Stimulated activated effector memory CD8-positive, alpha-beta T cell treated with anti-CD3 and anti-CD28 coated beads, Interleukin-12 subunit alpha, Interleukin-12 subunit beta, amount 100 ng/mL, for 72 hours (primary cell): ENCODE results near the gene GSTP1.
"Not testable (repeated sequence)": the region's sequence is repeated elsewhere in the genome, so short reads cannot be mapped to it uniquely, and the experiment has no call there.

Source experiments
- ATAC-seq: fragments of 150-1000 bp; cut with Tn5 transposase; 2 replicates; pipeline ENCODE4 v1.10.0; 2021
- DNase-seq, 2 donors: peaks; one replicate each; pipeline ENCODE4 v3.0.0; 2021 to 2022; ENCODE audit warnings: low spot score in 2 of 2
- H3K27ac Mint-ChIP-seq: one replicate; pipeline ENCODE4 v1.8.0; 2022; ENCODE audit warnings: mild to moderate bottlenecking, mixed read lengths
- H3K36me3 Mint-ChIP-seq: one replicate; pipeline ENCODE4 v1.8.0; 2022; ENCODE audit warnings: mild to moderate bottlenecking, mixed read lengths
- H3K4me1 Mint-ChIP-seq: one replicate; pipeline ENCODE4 v1.8.0; 2022; ENCODE audit warnings: mixed read lengths
- H3K4me3 Mint-ChIP-seq: one replicate; pipeline ENCODE4 v1.8.0; 2022; ENCODE audit warnings: mild to moderate bottlenecking, mixed read lengths
- H3K9me3 Mint-ChIP-seq: one replicate; pipeline ENCODE4 v1.8.0; 2022; ENCODE audit warnings: mixed read lengths

The GSTP1 gene

GRCh38 chr11:67601098-67601497, 17.5 kb downstream of the GSTP1 start:
- Mint-ChIP-seq H3K27ac (no peak overlapping the region), H3K4me3 (no peak overlapping the region), H3K9me3 (no peaks in the 10 kb centered on the region), H3K4me1 (peaks cover 25% of the 10 kb centered on the region), H3K36me3 (no peaks in the 10 kb centered on the region)
- DNase-seq (no peak), ATAC-seq (no peak)

DNA sequence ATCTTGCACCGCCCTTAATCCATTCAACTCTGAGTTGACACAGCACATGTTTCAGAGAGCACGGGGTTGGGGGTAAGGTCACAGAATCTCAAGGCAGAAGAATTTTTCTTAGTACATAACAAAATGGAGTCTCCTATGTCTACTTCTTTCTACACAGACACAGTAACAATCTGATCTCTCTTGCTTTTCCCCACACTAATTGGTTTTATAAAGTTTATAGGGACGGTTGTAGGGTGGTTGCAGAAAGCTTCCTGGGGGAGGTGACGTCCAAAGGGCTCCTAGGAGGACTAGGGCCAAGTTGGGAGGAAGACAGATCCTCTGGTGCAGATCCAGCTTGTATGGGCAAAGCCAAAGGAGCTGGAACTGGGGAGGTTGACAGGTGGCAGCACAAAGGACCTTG, 20.5 kb downstream of the GSTP1 start:
- Mint-ChIP-seq H3K36me3 (peaks cover 16% of the 10 kb centered on the region), H3K4me3 (peak overlapping the region; percentile 10), H3K27ac (peak overlapping the region; percentile 12), H3K4me1 (peaks cover 45% of the 10 kb centered on the region)
- not testable (repeated sequence) for H3K9me3 Mint-ChIP-seq, ATAC-seq, DNase-seq

DNA sequence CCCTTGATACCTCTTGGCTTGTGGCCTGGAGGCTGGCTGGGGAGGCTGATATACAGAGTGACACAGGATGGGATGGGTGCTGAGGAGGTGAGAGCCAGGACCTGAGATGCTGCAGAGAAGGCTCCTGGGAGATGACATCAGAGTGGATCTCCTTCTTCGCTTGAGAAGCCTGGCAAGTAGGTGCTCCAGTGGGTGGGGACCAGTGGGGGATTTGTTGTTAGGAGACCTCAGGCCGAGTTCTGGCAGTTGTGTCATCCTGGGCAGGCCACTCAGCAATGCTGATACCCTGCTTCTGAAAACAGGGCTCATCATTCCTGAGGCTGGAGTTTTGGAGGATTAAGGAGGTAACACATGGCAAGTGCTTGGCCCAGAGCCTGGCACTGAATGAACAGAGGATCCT, 21.2 kb downstream of the GSTP1 start:
- H3K4me1 Mint-ChIP-seq, result peaks cover 42% of the 10 kb centered on the region
- no peaks in the 10 kb centered on the region for H3K9me3 Mint-ChIP-seq
- peak overlapping the region; percentile 10 for H3K4me3 Mint-ChIP-seq
- peaks cover 23% of the 10 kb centered on the region for H3K36me3 Mint-ChIP-seq
- no peak for ATAC-seq
- peak overlapping the region; percentile 12 for H3K27ac Mint-ChIP-seq
- no peak for DNase-seq

DNA sequence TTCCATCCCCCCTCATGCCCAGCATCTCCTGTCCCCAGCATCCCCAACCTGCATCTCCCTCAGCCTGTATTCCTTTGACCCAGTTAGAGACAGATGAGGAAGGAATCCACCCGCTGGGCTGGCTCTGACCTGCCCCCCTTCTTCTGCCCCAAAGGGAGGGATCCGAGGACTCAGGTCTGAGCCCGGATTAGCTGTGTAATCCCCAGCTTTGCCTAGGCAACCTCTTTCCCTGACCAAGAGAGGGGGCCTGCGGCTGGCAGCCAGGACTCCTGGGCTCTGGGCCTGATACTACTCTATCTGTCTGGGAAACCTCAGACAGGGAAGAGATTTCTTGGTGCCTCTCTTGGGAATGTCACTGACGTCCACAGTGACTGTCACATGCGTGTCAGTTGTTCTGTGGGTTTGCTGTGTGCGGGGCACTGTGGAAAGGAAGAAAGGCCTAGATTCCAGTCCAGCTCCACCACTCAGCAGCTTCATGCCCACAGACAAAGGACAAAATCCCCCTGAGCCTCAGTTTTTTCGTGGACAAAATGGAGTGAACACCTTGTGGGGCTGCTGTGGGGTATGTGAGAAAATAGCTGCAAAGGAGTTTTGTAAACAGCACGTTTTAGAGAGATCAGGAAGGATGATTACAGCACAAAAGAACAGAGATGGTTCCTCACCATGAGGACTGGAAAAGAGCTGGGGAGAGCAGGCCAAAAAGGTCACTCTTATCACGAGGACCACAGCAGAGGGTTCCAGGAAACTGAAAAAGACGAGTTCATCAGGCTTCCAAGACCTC, 21.8 kb downstream of the GSTP1 start:
- Mint-ChIP-seq H3K4me3 (peak overlapping the region; percentile 85), H3K4me1 (peaks cover 36% of the 10 kb centered on the region), H3K27ac (peak overlapping the region; percentile 63), H3K9me3 (no peaks in the 10 kb centered on the region), H3K36me3 (peaks cover 29% of the 10 kb centered on the region)
- ATAC-seq (no peak), DNase-seq (no peak)

DNA sequence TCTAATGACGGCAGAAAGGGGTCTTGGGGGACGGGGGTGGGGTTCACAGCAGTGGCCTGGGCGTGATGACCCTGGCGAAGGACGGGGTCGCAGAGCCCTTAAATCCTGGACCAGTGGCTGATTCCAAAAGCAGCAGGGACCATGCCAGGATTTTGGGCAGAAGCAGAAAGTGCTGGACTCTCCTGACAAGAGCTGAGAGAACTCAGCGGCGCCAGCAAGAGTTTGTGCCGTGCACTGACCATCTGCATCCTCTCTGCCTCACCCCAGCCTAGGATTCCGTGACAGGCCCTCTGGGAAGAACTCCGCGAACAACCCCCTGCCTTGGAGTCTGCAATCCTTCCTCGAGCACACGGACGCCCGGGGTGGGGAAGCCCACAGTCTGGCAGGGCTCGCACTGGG, 22.5 kb downstream of the GSTP1 start:
- Mint-ChIP-seq H3K9me3 (no peaks in the 10 kb centered on the region), H3K4me1 (peaks cover 30% of the 10 kb centered on the region), H3K36me3 (peaks cover 36% of the 10 kb centered on the region), H3K4me3 (peak overlapping the region; percentile 85), H3K27ac (peak overlapping the region; percentile 84)
- no peak for DNase-seq
- ATAC-seq, result no peak

DNA sequence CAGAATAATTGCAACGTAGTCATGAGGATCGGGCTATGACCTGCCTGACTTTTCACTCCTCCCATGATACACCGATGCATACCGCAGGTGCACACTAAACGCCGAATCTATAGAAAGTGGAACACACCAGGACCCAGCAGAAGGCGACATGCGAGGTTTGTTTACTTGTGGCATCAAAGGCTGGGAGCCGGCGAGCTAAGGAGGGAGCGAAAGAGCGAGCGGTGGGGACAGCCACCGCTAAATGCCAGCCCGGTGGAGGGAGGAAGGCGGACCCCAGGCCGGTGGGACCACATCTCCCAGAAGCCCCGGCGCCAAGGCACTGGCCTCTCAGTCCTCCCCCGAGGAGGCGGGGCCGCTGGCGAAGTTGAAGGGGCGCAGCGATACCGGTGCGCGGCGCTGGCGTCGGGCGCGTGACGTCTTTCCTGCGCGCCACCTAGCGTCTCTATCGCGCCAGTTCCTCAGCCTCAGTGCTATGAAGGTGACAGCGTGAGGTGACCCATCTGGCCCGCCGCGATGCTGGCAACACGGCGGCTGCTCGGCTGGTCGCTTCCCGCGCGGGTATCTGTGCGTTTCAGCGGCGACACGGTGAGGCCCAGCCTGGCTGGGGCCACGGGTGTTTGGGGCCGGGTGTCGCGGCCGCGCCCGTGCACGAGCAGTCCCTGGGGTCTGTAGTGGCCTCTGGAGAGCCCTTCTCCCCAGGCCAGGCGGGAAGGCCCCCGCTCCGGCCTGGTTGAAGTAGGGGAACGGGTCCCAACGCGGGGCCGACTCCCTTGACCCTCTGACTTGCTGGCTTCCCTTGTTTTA, 23.1 kb downstream of the GSTP1 start, which contains the start of gene NDUFV1:
Gene NDUFV1, plus strand, starts transcription at position 445 of the 804 bp plus-strand sequence. Its CDS starts 69 bp downstream, at position 514.
- Mint-ChIP-seq H3K4me3 (peak within 1 kb of the TSS; percentile 85), H3K27ac (peak within 1 kb of the TSS; percentile 84), H3K9me3 (no peaks in the 10 kb centered on the region), H3K4me1 (peaks cover 30% of the 10 kb centered on the region), H3K36me3 (peaks cover 42% of the 10 kb centered on the region)
- ATAC-seq (peak; percentile 98), DNase-seq (peak; percentile 92 to 96)

DNA sequence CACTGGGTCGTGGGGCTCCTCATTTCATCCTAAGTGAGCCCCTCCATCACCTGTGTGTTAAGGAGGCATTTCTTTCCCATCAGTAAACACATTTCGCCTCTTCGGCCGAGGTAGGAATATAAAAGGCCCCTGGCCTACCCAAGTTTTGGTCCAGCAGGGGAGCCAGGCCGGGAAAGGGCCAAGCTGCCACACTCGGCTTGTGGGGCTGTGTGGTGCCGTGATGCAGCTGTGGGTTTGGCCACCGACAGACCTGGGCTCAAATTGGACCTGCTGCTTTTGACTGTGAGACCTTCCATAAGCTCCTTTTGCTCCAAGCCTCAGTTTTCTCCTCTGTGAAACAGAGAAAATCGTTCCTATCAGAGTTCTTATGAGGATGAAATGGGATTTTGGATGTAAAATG, 23.9 kb downstream of the GSTP1 start:
- Mint-ChIP-seq H3K36me3 (peaks cover 49% of the 10 kb centered on the region), H3K4me1 (peaks cover 32% of the 10 kb centered on the region), H3K27ac (peak overlapping the region; percentile 84), H3K9me3 (no peaks in the 10 kb centered on the region), H3K4me3 (peak overlapping the region; percentile 85)
- no peak for ATAC-seq
- no peak for DNase-seq

- H3K9me3 Mint-ChIP-seq, result no peaks in the 10 kb centered on the region
- ATAC-seq (no peak), DNase-seq (no peak)
- peaks cover 42% of the 10 kb centered on the region for H3K4me1 Mint-ChIP-seq
- H3K4me3 Mint-ChIP-seq, result peak overlapping the region; percentile 85
- H3K36me3 Mint-ChIP-seq, result peaks cover 54% of the 10 kb centered on the region
- no peak overlapping the region for H3K27ac Mint-ChIP-seq
Observed at GRCh38 chr11:67608486-67608885, 24.9 kb downstream of the GSTP1 start.

DNA sequence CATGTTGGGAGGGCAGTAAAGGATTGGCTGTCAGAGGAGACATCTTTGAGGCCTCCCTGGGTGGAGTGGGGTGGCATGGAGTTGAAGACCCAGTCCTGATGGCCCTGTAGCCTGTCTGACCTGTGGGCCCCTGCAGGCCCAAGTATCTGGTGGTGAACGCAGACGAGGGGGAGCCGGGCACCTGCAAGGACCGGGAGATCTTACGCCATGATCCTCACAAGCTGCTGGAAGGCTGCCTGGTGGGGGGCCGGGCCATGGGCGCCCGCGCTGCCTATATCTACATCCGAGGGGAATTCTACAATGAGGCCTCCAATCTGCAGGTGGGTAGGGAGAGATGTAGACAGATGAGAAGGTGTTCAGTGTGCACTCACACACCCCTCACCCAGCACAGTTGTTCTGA, 25.7 kb downstream of the GSTP1 start:
- Mint-ChIP-seq H3K36me3 (peaks cover 62% of the 10 kb centered on the region), H3K4me1 (peaks cover 51% of the 10 kb centered on the region), H3K4me3 (no peak overlapping the region), H3K9me3 (no peaks in the 10 kb centered on the region), H3K27ac (no peak overlapping the region)
- DNase-seq (no peak), ATAC-seq (no peak)

DNA sequence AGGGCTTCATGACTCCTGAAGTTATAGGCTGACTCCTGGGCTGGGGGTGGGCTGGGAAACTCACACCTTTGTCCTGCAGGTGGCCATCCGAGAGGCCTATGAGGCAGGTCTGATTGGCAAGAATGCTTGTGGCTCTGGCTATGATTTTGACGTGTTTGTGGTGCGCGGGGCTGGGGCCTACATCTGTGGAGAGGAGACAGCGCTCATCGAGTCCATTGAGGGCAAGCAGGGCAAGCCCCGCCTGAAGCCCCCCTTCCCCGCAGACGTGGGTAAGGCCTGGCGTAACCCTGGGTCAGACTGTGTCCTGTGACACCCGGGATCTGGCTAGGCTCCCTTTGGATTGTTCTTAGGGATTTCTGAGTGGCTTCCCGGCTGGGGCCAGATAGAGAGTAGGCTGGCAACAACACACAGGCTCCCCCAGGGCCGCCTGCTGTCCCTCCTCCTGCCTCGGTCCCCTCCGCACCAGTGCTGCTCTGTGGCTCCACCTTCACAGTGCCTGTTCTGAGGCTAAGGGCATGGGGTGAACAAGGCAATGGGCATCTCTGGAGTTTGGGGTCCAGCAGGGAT, 26.8 kb downstream of the GSTP1 start:
- no peak for DNase-seq
- H3K36me3 Mint-ChIP-seq, result peaks cover 66% of the 10 kb centered on the region
- ATAC-seq, result no peak
- no peaks in the 10 kb centered on the region for H3K9me3 Mint-ChIP-seq
- peaks cover 60% of the 10 kb centered on the region for H3K4me1 Mint-ChIP-seq
- peak overlapping the region; percentile 32 for H3K27ac Mint-ChIP-seq
- H3K4me3 Mint-ChIP-seq, result no peak overlapping the region

- Mint-ChIP-seq H3K4me1 (peaks cover 60% of the 10 kb centered on the region), H3K27ac (peak overlapping the region; percentile 32), H3K4me3 (no peak overlapping the region), H3K36me3 (peaks cover 66% of the 10 kb centered on the region), H3K9me3 (no peaks in the 10 kb centered on the region)
- no peak for DNase-seq
- ATAC-seq, result no peak
Observed at GRCh38 chr11:67611165-67611564, 27.6 kb downstream of the GSTP1 start.

DNA sequence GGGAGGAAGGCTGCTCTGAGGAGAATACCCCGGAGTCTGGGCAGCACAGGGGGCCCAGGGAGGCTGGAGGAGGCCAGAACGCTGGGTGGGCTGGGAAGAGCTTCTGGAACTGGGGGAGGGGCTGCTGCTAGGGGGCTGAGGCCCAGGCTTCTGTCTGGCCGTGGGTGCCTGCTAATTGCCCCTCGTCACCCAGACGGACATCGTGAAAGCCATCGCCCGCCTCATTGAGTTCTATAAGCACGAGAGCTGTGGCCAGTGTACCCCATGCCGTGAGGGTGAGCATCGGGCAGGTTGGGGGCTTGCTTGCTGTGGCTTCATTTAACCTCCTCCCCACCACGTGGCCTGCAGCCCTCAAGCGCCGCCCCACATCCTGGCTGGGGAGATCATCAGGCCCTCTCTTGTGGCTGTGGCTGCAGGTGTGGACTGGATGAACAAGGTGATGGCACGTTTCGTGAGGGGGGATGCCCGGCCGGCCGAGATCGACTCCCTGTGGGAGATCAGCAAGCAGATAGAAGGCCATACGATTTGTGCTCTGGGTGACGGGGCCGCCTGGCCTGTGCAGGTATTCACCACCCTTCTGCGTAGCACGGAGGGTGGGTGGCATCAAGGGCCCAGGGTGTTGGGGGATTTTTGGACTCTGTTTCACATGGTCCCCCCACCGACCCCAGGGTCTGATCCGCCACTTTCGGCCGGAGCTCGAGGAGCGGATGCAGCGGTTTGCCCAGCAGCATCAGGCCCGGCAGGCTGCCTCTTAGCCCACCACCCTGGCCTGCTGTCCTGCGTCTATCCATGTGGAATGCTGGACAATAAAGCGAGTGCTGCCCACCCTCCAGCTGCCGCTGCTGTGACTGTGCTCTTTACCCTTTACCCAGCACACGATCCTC, 28.3 kb downstream of the GSTP1 start:
- no peak for ATAC-seq
- Mint-ChIP-seq H3K4me3 (no peak overlapping the region), H3K36me3 (peaks cover 61% of the 10 kb centered on the region), H3K9me3 (no peaks in the 10 kb centered on the region), H3K27ac (peak overlapping the region; percentile 99), H3K4me1 (peaks cover 55% of the 10 kb centered on the region)
- no peak for DNase-seq

GRCh38 chr11:67612751-67613150, 29.1 kb downstream of the GSTP1 start:
- H3K4me3 Mint-ChIP-seq, result peak overlapping the region; percentile 78
- peak overlapping the region; percentile 99 for H3K27ac Mint-ChIP-seq
- no peaks in the 10 kb centered on the region for H3K9me3 Mint-ChIP-seq
- H3K4me1 Mint-ChIP-seq, result peaks cover 50% of the 10 kb centered on the region
- ATAC-seq, result no peak
- H3K36me3 Mint-ChIP-seq, result peaks cover 61% of the 10 kb centered on the region
- no peak for DNase-seq

DNA sequence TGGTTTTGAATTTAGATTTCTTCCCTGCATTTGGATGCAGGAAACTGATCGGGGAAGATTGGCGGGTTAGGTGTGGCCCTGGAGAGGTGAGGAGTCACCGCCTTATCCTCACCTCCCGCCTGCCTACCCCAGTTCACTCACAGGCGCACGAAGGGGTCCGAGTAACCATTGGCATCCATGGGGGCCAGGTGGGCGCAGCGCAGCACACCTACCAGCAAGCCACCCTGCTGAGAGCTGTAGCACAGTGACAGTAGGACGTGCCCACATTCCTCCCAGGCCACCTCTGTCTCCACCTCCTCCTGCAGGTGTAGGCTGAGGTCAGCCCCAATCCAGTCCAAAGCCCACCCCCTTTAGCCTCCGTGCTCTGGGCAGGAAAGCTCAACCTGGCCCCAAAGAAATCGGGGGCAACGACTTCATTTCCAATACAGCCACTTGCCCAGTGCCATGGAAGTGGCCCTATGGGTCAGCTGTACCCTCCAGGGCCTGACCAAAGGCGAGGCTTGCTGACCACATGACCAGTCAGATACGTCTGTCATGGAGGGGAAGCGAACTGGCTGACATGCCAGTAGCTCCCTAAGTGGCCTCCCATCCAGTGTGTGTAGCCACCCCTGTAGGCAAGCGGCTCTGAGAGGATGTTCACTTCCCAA, 29.8 kb downstream of the GSTP1 start:
- peak overlapping the region; percentile 99 for H3K27ac Mint-ChIP-seq
- H3K36me3 Mint-ChIP-seq, result peaks cover 57% of the 10 kb centered on the region
- H3K4me1 Mint-ChIP-seq, result peaks cover 46% of the 10 kb centered on the region
- H3K4me3 Mint-ChIP-seq, result peak overlapping the region; percentile 78
- DNase-seq (no peak), ATAC-seq (no peak)
- no peaks in the 10 kb centered on the region for H3K9me3 Mint-ChIP-seq
